RWPE2 (cell line): ENCODE results near the gene SLC25A13.

Experiments used
- ATAC-seq: fragments of 200-7000 bp; cut with Tn5 transposase; 3 replicates; pipeline ENCODE4 v1.9.1; 2021; ENCODE audit warnings: low read depth
- DNase-seq: peaks from one replicate; pipeline ENCODE4 v3.0.0-alpha.2; 2020; ENCODE audit warnings: low spot score
- H3K27ac ChIP-seq: fragments of 450-650 bp; 2 replicates; pipeline ENCODE4 v1.5.1; 2017; ENCODE audit warnings: mild to moderate bottlenecking; ENCODE audit not compliant: poor library complexity, severe bottlenecking
- H3K27me3 ChIP-seq: fragments of 250-450 bp; sonication (Bioruptor Pico); 2 replicates; pipeline ENCODE4 v1.5.1; 2021; ENCODE audit warnings: mild to moderate bottlenecking, moderate library complexity; ENCODE audit not compliant: insufficient read depth, poor library complexity, severe bottlenecking
- H3K36me3 ChIP-seq: fragments of 250-450 bp; sonication (Bioruptor Pico); 2 replicates; pipeline ENCODE4 v1.5.1; 2020; ENCODE audit warnings: low read depth, mild to moderate bottlenecking, moderate library complexity
- H3K4me1 ChIP-seq: fragments of 250-450 bp; sonication (Bioruptor Pico); 2 replicates; pipeline ENCODE4 v1.5.1; 2021; ENCODE audit warnings: mild to moderate bottlenecking, moderate library complexity; ENCODE audit not compliant: insufficient read depth, poor library complexity, severe bottlenecking
- H3K4me3 ChIP-seq: fragments of 250-450 bp; sonication (Bioruptor Pico); 2 replicates; pipeline ENCODE4 v1.5.1; 2021; ENCODE audit warnings: mild to moderate bottlenecking, moderate library complexity; ENCODE audit not compliant: severe bottlenecking
- H3K9me3 ChIP-seq: fragments of 250-450 bp; sonication (Bioruptor Pico); 2 replicates; pipeline ENCODE4 v1.5.1; 2021; ENCODE audit warnings: mild to moderate bottlenecking, moderate library complexity; ENCODE audit not compliant: severe bottlenecking
- TF ChIP-seq, protein P1 (sequence below): fragments of 450-650 bp; IDR thresholded peaks from one replicate; pipeline ENCODE4 v1.5.1; 2017; ENCODE audit warnings: mild to moderate bottlenecking, moderate library complexity; ENCODE audit not compliant: poor library complexity, severe bottlenecking

Gene SLC25A13

DNA sequence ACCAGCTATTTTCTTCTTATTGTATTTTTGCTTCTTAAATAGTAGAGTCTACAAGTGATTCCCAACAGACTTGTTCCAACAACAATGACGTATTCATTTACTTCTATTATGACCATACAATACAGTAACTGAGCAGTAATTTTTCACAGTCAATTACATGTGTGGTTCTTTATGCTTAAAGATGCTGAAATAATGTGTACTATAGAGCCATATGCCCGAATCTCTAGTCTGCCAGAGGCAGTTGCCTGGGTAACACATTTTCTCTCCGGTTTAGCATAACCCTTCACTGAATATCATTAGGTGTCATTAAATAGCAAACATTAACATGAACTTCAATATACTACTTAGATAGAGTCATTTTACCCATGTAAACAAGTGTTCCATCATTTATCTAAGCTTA is 75.0 kb downstream of the SLC25A13 start:
- TF ChIP-seq, protein P1, sequence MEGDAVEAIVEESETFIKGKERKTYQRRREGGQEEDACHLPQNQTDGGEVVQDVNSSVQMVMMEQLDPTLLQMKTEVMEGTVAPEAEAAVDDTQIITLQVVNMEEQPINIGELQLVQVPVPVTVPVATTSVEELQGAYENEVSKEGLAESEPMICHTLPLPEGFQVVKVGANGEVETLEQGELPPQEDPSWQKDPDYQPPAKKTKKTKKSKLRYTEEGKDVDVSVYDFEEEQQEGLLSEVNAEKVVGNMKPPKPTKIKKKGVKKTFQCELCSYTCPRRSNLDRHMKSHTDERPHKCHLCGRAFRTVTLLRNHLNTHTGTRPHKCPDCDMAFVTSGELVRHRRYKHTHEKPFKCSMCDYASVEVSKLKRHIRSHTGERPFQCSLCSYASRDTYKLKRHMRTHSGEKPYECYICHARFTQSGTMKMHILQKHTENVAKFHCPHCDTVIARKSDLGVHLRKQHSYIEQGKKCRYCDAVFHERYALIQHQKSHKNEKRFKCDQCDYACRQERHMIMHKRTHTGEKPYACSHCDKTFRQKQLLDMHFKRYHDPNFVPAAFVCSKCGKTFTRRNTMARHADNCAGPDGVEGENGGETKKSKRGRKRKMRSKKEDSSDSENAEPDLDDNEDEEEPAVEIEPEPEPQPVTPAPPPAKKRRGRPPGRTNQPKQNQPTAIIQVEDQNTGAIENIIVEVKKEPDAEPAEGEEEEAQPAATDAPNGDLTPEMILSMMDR = no peak
- no peak for ATAC-seq
- no peak for DNase-seq
- Histone ChIP-seq H3K27ac (no peak overlapping the region), H3K27me3 (no peaks in the 10 kb centered on the region), H3K4me3 (no peak overlapping the region), H3K36me3 (no peaks in the 10 kb centered on the region), H3K9me3 (no peaks in the 10 kb centered on the region), H3K4me1 (peaks cover 4% of the 10 kb centered on the region)

DNA sequence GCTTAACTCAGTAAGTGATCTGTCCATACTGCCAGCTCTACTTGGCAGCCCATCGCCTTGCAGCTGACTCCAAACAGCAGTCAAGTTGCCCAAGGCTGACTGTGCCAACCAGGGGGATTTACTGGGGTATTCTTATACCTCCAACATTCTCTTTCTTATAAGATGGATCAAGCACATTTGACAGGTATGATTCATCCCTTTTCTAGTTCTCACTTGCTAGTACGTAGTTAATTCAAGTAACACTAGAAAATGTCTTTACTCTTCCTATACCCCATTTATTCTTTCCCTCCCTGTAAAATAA is 77.0 kb downstream of the SLC25A13 start:
- H3K4me1 ChIP-seq = peaks cover 5% of the 10 kb centered on the region
- no peaks in the 10 kb centered on the region for H3K9me3 ChIP-seq
- H3K36me3 ChIP-seq = no peaks in the 10 kb centered on the region
- ATAC-seq = no peak
- H3K27ac ChIP-seq = no peak overlapping the region
- H3K27me3 ChIP-seq = no peaks in the 10 kb centered on the region
- DNase-seq = no peak
- H3K4me3 ChIP-seq = no peak overlapping the region
- TF ChIP-seq, protein P1 = no peak

DNA sequence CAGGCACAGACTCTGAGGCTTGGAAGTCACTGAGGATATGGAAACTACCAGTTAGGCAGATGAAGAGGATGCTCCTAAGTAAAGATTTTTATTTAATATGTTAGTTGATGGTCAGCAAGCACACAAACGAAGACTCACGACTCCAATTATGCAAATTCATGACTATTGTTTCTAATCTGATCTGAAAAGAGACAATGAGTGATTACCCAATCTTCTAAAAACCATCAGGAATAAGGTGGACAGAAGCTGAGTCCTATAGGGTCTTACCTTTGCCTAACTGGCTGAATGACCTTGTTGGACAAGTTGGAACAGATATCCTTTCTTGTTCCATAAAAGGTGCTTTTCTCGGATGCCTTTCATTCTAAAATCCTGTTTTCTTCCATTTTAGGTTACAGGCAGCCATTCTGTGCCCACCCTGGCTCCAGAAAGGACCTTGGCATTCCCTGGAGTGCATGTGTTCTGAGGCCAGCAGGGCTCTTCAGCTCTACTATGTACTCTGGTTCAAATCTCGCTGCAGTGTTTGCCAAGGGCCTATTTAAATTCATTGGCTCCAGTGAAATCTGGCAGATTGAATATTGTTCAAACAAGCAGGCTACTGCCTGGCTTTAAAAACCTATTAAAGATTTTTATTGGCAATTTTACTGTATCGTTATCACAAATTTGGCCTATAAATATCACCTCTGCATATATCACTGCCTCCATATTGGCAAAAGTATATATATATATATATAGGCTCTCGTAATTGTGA is 77.5 kb downstream of the SLC25A13 start:
- H3K27me3 ChIP-seq = no peaks in the 10 kb centered on the region
- H3K4me1 ChIP-seq = peaks cover 10% of the 10 kb centered on the region
- no peak overlapping the region for H3K27ac ChIP-seq
- TF ChIP-seq, protein P1 = no peak
- ATAC-seq (no peak), DNase-seq (no peak)
- H3K36me3 ChIP-seq = no peaks in the 10 kb centered on the region
- no peak overlapping the region for H3K4me3 ChIP-seq
- H3K9me3 ChIP-seq = no peaks in the 10 kb centered on the region

DNA sequence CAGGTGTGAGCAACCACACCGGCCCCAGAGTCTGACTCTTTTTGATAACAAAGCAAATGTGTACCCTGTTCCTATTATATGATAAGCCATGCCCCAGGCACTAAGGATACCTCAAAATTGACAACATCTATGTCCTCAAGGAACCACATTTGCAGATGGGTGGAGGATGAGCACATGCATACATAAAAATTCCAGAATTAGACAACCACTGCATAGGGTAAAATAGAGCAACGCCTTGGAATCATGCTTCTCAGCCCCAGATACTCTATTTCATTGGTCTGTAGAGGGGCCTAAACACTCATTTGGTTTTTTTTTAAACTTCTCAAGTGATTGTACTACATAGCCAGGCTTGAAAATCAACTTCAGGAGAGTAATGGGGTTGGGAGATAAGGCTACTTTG is 78.7 kb downstream of the SLC25A13 start:
- no peaks in the 10 kb centered on the region for H3K36me3 ChIP-seq
- ATAC-seq (no peak), DNase-seq (no peak)
- H3K4me1 ChIP-seq = peaks cover 15% of the 10 kb centered on the region
- no peak overlapping the region for H3K4me3 ChIP-seq
- no peak overlapping the region for H3K27ac ChIP-seq
- H3K9me3 ChIP-seq = no peaks in the 10 kb centered on the region
- TF ChIP-seq, protein P1 = no peak
- no peaks in the 10 kb centered on the region for H3K27me3 ChIP-seq

DNA sequence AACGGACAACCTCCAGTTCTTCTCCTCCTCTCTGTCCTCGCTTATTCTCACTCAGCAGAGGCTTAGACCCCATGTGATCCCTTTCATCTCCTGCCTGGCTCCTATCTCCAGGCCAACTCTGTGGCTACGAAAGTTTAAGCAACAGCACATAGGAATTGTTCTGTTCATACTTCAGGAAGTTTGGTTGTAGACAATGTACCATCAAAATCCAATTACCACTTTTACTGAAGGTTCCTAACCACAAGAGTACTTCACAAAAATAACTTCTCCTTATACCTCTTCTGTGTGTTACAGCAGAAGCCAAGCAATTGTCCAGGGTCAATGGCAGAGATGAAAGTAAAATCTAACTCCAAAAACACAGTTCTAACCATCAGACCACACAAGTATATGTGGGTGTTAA is 80.0 kb downstream of the SLC25A13 start:
- H3K4me3 ChIP-seq = no peak overlapping the region
- no peak for DNase-seq
- peaks cover 15% of the 10 kb centered on the region for H3K4me1 ChIP-seq
- no peak overlapping the region for H3K27ac ChIP-seq
- ATAC-seq = no peak
- TF ChIP-seq, protein P1 = no peak
- no peaks in the 10 kb centered on the region for H3K36me3 ChIP-seq
- no peaks in the 10 kb centered on the region for H3K9me3 ChIP-seq
- no peaks in the 10 kb centered on the region for H3K27me3 ChIP-seq
